Stimulated activated CD8-positive, alpha-beta memory T cell treated with anti-CD3 and anti-CD28 coated beads, Interleukin-2, amount 100 ng/mL, for 1 hour (primary cell): Measurements from ENCODE around the gene FBXW12.

Experiments used
- DNase-seq, 2 donors: peaks; one replicate each; pipeline ENCODE4 v3.0.0-alpha.2; 2020; ENCODE audit warnings: low read depth in 2 of 2

FBXW12 gene

DNA sequence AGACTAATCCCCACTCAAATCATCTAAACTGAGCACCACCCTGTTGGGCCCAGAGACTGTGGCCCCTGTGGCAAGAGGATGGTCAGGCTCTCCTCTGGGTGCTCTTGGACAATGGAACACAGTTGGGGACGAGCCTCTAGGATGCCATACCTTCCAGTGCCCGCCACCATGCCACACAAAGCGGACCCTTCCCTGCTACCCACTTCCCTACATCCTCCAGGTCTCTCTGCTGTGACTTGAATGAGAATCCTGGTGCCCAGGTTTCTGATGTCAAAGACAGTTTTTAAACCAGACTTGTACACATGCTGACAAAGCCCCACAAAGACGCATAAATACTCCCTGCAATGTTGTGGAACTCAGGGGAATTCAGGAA, 63.2 kb downstream of the FBXW12 start:
- no peak for DNase-seq

DNA sequence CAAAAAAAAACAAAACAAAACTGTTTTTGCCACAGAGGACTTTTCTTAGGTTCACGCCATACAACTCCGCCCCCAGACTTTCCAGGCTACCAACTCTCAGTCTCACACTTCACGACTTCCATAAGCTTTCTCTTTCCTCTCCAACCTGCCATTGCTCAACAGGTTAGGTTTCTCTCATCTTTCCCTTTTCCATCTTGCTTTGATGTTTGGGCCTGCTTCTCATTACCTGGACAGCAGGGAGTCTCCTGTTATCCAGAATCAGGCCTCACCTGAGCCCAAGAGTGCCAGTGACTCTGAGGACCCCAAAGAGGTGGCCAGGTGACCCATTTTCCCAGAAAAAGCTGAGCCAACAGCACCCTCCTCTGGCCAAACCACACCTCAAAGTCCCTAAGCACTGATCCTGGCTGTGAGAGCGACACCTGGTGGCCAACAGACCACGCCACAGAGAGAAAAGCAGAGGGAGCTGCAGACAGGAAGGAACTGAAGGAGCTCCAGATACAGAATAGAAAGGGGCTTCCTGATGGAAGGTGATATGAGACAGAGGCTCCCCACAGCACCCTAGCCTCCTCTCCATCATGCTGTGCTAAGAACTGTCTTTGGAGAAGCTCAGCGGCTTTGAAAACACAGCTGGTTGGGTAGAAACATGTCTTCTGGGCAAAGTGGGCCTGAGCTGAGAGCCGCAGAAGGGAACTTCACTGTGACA, 63.9 kb downstream of the FBXW12 start:
- DNase-seq: peak; percentile 71 to 77

DNA sequence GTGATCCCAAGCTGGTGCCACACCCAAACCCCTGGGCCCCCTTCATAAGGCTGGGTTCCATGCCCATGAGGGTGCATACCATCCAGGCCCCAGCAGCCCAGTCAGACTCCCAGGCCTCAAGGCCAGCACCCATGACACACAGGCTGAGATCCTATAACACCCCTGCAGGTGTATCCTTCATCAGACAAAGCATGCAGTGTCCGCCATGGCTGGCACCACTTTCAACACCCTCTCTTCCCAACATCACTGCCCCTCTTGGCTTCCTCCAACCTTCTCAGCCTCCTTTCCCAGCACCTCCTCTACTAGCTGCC, 64.4 kb downstream of the FBXW12 start:
- no peak for DNase-seq

DNA sequence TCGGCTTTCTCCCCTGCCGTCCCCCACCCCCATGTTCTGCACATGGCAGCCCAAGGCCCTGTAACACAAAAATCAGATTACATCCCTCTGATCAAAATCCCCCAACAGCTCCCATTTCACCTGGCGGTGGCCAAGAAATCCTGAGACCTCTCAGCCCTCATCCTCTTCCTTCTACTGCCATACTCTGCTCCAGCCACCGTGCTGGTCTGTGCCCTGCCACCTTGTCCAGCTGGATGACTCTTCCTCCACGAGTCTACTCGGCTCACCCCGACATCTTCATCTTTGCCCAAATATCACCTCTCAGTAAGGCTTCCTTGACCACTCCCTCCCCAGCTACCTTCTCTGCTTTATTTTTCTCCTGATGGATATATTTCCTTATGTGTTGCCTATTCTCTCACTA, 64.8 kb downstream of the FBXW12 start:
- no peak for DNase-seq

DNA sequence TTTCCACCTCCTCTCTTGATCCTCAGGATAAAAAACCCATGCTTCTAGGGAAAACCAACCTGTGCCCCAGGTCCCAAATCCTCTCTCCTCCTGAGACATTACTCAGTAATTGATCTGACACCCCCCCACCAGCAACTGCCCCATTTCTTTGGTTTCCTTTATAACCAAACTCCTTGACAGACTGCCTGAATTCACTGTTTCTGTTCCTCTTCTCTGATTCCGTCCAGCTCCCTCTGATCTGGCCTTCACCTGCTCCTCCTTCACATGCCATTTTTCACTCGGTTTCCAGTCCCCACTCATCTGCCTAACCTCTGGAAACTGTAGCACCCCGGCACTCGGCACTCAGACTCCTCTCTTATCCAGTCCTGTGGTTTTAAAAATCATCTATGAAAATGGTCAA, 65.8 kb downstream of the FBXW12 start:
- DNase-seq: no peak

DNA sequence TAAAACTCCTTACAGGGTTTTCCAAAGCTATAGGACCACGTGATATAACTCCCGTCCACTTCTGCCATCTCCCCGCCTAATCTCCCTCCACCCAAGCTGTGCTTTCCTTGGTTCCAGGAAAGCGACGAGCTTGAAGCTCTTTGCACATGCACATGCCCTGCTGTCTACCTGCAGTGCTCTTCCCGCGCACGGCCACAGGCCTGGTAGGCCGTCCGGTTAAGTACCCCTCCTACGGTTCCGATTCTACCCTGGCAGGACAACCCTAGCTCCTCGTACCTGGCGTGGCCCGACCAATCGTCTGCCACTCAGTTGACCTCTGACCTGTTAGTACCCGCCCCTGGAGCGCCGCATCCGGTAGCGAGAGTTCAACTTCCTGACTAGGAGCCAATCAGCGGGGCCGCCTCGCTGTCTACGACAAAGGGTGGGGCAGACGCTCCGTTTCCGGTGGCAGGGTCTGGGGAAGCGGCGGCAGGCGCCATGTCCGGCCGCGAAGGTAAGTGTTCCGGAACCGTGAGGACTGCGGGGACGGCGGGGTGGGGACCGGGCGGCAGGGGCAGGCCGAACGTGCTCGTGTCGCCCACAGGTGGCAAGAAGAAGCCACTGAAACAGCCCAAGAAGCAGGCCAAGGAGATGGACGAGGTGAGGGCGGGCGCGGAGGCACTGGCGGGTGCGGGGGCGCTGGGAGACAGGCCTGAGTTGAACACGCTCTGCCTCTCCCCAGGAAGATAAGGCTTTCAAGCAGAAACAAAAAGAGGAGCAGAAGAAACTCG, 68.0 kb downstream of the FBXW12 start, which contains the start of the genes CCDC51 and TMA7:
CCDC51 (minus strand) TSS at position 300 of the 770 bp plus-strand sequence. CDS start 4,991 bp downstream, outside the sequence.
TMA7 (plus strand) TSS at position 438 of the 770 bp plus-strand sequence; CDS start at position 478, 40 bp downstream.
- DNase-seq: peak; percentile 96 to 97

DNA sequence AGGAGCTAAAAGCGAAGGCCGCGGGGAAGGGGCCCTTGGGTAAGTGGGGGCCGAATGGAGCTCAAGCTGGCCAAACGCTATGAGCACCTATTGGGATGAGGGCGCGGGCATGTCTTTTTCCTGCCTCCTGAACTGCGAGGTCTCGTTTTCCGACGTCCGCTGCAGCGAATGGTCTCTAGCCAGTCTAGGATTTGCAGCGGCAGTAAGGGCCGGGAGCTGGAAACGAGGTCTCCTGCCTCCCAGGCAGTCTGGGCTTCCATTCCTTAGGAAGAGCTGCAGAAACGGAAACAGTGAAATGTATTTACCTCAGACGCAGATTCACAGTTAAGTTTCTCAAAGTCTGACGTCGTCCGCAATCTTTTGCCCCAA, 68.6 kb downstream of the FBXW12 start:
- DNase-seq: no peak

DNA sequence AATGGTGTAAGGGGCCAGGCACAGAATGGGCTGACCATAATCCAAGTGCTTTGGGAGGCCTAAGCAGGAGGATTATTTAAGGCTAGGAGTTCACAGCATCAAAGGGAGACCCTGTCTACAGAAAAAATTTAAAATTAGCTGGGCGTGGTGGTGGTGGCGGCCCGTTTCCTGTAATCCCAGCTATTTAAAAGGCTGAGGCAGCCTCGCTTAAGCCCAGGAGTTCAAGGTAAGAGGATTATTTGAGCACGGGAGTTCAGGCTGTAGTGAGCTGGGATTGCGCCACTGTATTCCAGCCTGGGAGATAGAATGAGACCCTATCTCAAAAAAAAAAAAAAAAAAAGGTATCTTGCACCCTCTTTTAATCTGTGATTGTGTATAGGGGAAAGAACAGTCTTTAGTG, 69.9 kb downstream of the FBXW12 start:
- DNase-seq: no peak
